ENCODE measurements around the gene BCAS1.

The BCAS1 gene

DNA sequence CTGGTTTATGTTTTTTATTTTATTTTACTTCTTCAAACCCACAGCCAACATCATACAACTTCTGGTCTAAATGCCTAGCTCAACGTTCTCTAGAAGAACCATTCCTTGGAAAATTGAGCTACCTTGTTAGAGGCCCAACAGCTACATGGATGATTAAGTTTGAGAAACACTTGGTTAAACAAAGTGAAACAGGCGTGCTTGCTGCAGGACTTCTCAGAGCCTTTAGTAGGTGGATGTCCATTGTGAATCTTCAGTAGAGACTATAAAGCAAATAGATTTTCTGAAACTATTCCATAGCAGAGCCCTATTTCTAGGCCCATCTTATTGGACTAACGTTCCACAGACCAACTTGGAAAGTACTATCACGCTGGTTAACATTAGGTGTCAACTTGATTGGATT lies 51.3 kb downstream of the BCAS1 start:
- TF ChIP-seq GATA3 (IDR thresholded peaks at IDR 0.05; ENCODE audit: low read depth, low read length) (no peak), GATA2 (IDR thresholded peaks at IDR 0.05; ENCODE audit: low read depth, low read length) (no peak)

DNA sequence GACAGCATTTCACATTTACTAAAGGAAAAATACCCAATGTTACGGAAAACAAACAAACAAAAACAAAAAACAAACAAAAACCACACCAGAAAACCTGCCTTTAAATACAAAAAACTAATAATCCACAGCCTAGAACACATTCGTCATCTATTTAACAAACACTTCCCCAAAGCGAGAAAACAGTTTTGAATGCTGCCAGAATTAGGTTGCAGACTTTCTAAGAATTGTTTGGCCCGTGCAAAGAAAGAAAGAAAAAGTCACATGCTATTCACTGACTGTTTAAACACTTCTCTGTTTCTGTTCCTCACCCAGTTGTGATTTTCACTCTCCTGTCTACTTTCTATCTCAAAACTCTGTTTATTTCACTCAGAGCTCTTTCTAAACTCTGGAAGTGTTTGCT lies 52.5 kb downstream of the BCAS1 start:
- TF ChIP-seq GATA3 (IDR thresholded peaks at IDR 0.05; ENCODE audit: low read depth, low read length), result no peak
- TF ChIP-seq GATA2 (IDR thresholded peaks at IDR 0.05; ENCODE audit: low read depth, low read length), result no peak

DNA sequence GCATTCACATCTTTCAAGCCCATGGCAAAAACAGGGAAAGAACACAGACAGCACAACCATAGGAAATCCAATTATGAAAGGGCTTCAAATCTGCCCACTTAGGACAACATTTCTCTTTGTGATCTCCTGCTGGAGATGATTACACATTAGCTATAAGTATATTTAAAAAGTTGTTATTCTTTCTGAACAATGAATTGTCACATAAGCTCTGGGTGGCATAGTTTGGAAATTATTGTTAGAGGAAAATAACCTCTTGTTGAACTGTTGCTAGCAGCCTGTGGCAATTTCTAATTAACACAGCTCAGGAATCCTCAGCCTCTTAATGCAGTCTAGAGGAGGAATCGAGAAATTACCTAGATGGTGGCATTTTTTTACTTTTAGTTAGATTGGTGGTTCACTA lies 54.9 kb downstream of the BCAS1 start:
- no peak for TF ChIP-seq GATA3 (IDR thresholded peaks at IDR 0.05; ENCODE audit: low read depth, low read length)
- no peak for TF ChIP-seq GATA2 (IDR thresholded peaks at IDR 0.05; ENCODE audit: low read depth, low read length)

- TF ChIP-seq GATA2 (IDR thresholded peaks at IDR 0.05; ENCODE audit: low read depth, low read length) (no peak), GATA3 (IDR thresholded peaks at IDR 0.05; ENCODE audit: low read depth, low read length) (peak; percentile 32; the same call in 1 of the 2 replicates)
These were observed 56.0 kb downstream of the BCAS1 start for GRCh38 chr20:54014293-54014926.

DNA sequence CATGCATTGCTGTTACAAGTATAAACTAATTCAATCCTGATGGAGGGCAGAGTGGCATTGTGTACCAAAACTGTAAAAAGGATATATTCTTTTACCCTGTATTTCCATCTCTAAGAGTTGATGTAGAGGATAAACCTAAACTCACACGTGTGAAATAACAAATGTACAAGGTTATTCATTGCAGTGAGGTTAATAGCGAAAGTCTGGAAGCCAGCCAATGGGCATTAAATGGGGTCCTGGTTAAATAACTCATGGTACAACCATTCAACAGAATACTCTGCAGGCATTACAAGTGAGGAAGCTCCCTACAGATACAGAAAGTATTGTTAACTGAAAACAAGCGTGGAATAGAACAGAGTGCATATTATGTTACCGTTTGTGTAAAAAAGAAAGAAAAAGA lies 56.9 kb downstream of the BCAS1 start:
- TF ChIP-seq GATA3 (IDR thresholded peaks at IDR 0.05; ENCODE audit: low read depth, low read length) (no peak), GATA2 (IDR thresholded peaks at IDR 0.05; ENCODE audit: low read depth, low read length) (no peak)

DNA sequence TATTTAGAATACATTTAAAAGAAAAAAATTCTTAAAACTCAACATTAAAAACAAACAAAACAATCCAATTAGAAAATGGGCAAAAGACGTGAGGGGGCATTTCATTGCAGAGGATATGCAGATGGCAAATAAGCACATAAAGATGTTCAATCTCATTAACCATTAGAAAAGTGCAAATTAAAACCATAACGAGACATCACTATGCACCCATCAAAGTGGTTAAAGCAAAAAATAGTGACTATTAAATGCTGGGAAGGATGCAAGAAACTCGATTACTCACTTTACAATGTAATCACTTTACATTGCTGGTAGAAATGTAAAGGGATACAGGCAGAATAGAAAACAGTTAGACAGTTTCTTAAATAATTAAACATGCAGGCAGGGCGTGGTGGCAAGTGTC lies 59.0 kb downstream of the BCAS1 start:
- TF ChIP-seq GATA2 (IDR thresholded peaks at IDR 0.05; ENCODE audit: low read depth, low read length), result no peak
- TF ChIP-seq GATA3 (IDR thresholded peaks at IDR 0.05; ENCODE audit: low read depth, low read length), result no peak

- no peak for TF ChIP-seq GATA3 (IDR thresholded peaks at IDR 0.05; ENCODE audit: low read depth, low read length)
- no peak for TF ChIP-seq GATA2 (IDR thresholded peaks at IDR 0.05; ENCODE audit: low read depth, low read length)
These were observed 64.9 kb downstream of the BCAS1 start for GRCh38 chr20:54005524-54005923.

DNA sequence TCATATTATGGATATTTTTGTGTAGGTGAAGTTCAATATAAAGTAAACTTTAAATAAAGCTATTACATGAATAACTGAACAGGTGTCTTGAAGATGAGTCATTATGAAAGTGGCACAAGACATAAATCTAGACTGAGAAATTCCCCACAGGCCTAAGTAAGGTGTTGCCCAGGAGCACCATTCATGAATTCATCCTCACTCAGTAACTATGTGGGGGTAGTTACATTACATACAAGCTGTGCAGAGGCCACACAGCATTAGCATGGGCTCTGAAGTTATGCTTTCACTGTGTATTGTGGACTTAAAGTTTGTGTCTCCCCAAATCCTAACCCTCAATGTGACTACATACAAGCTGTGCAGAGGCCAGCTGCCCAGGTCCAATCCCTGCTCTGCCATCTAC lies 65.9 kb downstream of the BCAS1 start:
- TF ChIP-seq GATA2 (IDR thresholded peaks at IDR 0.05; ENCODE audit: low read depth, low read length) (no peak), GATA3 (IDR thresholded peaks at IDR 0.05; ENCODE audit: low read depth, low read length) (no peak)

DNA sequence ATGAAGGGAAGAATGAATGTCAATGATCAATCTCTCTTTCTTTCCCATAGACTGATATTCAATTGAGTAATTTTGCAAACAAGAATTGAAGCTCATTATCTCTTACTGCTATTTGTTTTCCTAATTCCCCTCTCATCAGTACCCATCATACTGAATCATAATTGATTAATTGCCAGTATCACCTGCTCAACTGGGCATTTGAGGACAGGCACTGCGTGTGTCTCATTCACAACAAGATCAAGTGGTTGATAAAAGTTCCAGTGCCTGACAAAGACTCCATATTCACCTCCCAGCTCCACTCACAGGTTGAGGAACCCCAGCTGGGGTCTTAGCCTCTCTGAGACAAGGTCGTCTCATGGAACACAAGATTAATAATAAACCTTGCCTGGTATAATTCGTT lies 67.7 kb downstream of the BCAS1 start:
- TF ChIP-seq GATA3 (IDR thresholded peaks at IDR 0.05; ENCODE audit: low read depth, low read length) (no peak), GATA2 (IDR thresholded peaks at IDR 0.05; ENCODE audit: low read depth, low read length) (no peak)

DNA sequence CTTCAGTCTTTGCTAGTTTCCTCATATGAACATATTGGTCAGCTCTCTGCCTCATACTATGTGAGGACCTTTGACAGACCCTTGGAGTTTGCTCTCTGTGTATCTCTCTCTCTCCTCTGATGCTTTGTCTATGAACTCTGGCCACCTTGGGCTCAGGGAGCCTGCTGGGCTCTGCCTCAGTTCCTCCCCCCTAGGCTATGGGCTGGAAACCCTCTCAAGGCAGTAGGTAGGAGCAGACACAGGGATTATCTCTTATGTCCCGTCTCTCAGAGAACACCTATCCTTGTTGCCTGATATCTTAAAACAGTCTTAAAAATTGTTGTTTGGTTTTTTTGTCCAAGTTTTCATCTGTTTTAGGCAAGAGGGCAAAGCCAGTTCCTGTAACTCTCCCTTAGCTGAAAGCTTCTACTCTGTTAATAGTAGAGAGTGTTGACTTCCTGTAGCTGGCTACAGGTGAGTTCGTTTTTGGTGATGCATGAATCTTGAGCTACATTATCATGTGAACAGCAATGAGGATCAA lies 68.3 kb downstream of the BCAS1 start:
- no peak for TF ChIP-seq GATA3 (IDR thresholded peaks at IDR 0.05; ENCODE audit: low read depth, low read length)
- no peak for TF ChIP-seq GATA2 (IDR thresholded peaks at IDR 0.05; ENCODE audit: low read depth, low read length)

DNA sequence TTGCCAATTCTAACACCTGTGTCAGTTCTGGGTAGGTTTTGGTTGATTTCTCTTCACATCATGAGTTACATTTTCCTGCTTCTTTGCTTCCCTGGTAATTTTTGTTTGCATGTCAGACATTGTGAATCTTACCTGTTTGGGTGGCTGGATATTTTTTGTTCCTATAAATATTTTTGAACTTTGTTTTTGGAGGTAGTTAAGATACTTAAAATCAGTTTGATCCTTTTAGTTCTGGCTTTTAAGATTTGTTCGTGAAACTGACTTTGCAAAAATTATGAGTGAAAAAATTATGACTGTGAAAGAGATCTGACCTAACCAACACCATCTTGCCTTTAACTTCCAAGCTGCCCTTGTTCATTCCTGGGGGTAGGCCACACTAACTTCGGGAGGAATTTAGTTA lies 69.5 kb downstream of the BCAS1 start:
- TF ChIP-seq GATA3 (IDR thresholded peaks at IDR 0.05; ENCODE audit: low read depth, low read length) (no peak), GATA2 (IDR thresholded peaks at IDR 0.05; ENCODE audit: low read depth, low read length) (no peak)

DNA sequence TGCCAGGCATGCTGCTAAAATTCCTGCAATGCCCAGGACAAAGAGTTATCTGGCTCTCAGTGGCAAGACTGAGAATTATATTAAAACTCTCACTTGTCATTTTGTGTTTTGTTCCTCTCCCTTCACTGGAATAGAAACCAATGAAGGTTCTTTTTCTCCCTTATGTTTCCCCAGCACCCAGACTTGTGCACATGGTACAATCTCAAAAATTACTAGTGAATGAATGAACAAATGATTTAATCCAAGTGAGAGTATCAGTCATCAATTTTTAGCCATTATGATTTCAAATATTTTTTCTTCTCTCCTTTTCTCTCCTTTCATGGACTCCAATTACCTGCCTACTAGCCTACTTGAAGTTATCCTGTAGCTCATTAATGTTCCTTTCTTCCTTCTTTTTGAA lies 70.1 kb downstream of the BCAS1 start:
- TF ChIP-seq GATA2 (IDR thresholded peaks at IDR 0.05; ENCODE audit: low read depth, low read length) (no peak), GATA3 (IDR thresholded peaks at IDR 0.05; ENCODE audit: low read depth, low read length) (no peak)

GRCh38 chr20:53999077-53999476 lies 71.3 kb downstream of the BCAS1 start:
- TF ChIP-seq GATA3 (IDR thresholded peaks at IDR 0.05; ENCODE audit: low read depth, low read length), result no peak
- TF ChIP-seq GATA2 (IDR thresholded peaks at IDR 0.05; ENCODE audit: low read depth, low read length), result no peak

GRCh38 chr20:53996584-53997486 lies 73.6 kb downstream of the BCAS1 start:
- no peak for TF ChIP-seq GATA3 (IDR thresholded peaks at IDR 0.05; ENCODE audit: low read depth, low read length)
- no peak for TF ChIP-seq GATA2 (IDR thresholded peaks at IDR 0.05; ENCODE audit: low read depth, low read length)

DNA sequence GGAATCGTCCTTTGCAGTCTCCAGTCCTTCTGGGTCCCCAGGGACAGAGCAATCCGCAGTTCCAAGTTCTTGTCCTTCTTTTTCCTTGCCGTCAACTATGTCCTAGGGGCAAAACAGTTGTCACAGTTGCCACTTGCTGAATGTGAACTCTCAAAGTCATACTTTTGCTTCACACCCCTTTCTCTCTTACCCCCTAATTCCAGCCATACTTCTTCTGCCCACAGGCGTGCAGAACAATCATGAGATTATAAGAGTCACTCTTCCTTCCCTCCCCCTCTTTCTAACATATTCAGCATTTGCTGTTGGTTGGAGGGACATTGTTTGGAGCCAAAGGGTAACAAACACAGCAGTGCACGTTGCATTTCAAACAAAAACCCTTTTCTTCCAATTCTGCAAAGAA lies 74.4 kb downstream of the BCAS1 start:
- no peak for TF ChIP-seq GATA2 (IDR thresholded peaks at IDR 0.05; ENCODE audit: low read depth, low read length)
- TF ChIP-seq GATA3 (IDR thresholded peaks at IDR 0.05; ENCODE audit: low read depth, low read length), result no peak

Measured in SH-SY5Y (cell line).